ENCODE results near the gene CAMK2D.
A peak's percentile ranks its signal among the peaks of the same experiment; 100 is the strongest.

CAMK2D gene

DNA sequence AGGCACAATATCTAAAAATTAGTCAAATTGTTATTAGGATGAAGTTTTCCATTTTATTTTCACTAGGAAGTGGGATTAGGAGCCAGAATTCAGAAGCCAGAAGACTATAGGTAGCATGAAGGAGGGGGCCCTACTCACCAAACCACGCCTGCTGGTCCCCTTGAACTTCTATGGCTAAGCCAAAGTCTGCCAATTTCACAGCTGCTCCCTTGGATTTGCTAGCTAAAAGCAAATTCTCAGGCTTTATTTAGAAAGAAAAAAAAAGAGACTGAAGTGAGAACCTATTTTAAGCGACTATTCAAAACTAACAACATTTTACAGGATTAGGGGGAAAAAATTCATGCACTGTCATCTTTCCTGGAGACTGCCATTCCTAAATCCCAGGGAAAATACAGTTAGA, 224.3 kb downstream of the CAMK2D start:
- TF ChIP-seq, protein P1, sequence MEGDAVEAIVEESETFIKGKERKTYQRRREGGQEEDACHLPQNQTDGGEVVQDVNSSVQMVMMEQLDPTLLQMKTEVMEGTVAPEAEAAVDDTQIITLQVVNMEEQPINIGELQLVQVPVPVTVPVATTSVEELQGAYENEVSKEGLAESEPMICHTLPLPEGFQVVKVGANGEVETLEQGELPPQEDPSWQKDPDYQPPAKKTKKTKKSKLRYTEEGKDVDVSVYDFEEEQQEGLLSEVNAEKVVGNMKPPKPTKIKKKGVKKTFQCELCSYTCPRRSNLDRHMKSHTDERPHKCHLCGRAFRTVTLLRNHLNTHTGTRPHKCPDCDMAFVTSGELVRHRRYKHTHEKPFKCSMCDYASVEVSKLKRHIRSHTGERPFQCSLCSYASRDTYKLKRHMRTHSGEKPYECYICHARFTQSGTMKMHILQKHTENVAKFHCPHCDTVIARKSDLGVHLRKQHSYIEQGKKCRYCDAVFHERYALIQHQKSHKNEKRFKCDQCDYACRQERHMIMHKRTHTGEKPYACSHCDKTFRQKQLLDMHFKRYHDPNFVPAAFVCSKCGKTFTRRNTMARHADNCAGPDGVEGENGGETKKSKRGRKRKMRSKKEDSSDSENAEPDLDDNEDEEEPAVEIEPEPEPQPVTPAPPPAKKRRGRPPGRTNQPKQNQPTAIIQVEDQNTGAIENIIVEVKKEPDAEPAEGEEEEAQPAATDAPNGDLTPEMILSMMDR (IDR thresholded peaks at IDR 0.05; ENCODE audit: insufficient read depth, low read depth, low read length, missing control alignments), result no peak
- no peak overlapping the region for H3K4me3 ChIP-seq (ENCODE audit: low read length)
- no peak for DNase-seq (ENCODE audit: low read depth)

DNA sequence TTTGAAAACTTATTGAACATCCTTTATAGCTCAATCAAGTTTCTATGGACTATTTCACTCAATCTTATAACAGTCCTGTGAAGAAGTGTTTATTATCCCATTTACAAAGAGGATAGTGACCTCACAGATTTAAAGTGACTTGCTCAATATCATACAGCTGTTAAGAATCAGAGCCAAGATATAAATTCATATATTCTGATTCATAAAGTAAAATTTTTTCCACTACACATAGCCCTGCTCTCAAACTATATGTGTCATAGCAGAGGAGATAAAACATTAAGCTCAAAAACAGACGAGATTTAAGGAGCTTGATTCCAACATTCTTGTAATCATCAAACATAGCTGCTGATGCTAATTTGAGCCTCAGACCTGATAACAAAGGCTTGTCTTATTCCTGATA, 226.8 kb downstream of the CAMK2D start:
- no peak overlapping the region for H3K4me3 ChIP-seq (ENCODE audit: low read length)
- TF ChIP-seq, protein P1 (IDR thresholded peaks at IDR 0.05; ENCODE audit: insufficient read depth, low read depth, low read length, missing control alignments), result no peak
- peak; percentile 13 for DNase-seq (ENCODE audit: low read depth)

DNA sequence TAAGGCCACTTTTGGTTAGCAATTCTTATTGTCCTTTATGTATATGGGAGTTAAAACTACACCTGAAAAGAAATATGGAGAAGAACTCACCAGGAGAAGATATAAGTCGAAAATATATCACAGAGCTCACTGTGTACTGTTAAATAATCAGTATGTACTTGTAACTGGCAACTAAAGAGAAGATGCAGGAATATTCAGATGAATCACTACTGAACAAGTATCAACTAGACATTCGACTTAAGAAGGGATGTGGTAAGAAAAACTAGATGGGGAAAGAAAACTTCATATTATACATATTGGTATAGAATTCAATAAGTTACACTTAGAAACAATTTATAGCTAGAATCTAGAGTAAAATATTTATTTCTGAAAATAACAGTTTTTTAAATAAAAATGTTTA, 230.0 kb downstream of the CAMK2D start:
- H3K4me3 ChIP-seq (ENCODE audit: low read length), result no peak overlapping the region
- TF ChIP-seq, protein P1 (IDR thresholded peaks at IDR 0.05; ENCODE audit: insufficient read depth, low read depth, low read length, missing control alignments), result no peak
- DNase-seq (ENCODE audit: low read depth), result peak; percentile 85

DNA sequence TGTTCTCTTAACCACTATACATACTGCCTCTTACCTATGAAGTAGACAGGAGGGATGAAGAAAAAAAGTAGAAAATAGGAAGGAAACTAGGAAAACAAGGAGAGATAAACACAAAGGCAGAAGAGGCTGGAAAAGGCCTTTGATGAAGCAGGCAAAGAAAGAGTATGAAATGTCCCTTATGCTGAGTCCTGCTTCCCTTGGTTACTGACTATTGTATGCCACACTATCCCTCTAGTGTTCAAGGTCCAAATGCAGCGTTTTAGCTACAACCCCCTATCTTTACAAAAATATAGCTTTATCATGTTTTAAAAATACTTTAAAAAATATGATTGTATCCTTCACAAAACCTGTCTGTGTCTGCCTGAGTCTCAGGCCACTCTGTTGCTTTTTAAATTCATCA, 233.1 kb downstream of the CAMK2D start:
- TF ChIP-seq, protein P1 (IDR thresholded peaks at IDR 0.05; ENCODE audit: insufficient read depth, low read depth, low read length, missing control alignments), result no peak
- DNase-seq (ENCODE audit: low read depth), result no peak
- H3K4me3 ChIP-seq (ENCODE audit: low read length), result no peak overlapping the region

DNA sequence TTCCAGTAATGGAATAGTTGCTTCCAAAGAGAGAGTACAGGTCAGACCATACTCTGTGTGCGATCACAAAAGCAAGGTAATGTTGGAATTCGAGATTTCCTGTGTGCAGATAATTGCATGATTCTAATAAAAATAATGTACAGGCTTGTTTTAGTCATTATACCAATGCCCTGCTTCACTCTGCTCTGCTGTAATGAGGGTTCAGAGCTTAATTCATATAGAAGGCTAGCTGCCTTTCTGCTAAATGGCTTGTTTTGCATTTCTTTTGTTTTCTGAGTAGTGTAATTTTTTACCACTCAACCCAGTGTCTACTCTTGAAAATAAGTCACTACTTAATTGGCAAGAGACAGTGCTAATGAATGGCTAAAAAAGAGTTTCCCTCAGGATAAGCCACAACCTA, 236.0 kb downstream of the CAMK2D start:
- H3K4me3 ChIP-seq (ENCODE audit: low read length), result no peak overlapping the region
- no peak for DNase-seq (ENCODE audit: low read depth)
- TF ChIP-seq, protein P1 (IDR thresholded peaks at IDR 0.05; ENCODE audit: insufficient read depth, low read depth, low read length, missing control alignments), result no peak

DNA sequence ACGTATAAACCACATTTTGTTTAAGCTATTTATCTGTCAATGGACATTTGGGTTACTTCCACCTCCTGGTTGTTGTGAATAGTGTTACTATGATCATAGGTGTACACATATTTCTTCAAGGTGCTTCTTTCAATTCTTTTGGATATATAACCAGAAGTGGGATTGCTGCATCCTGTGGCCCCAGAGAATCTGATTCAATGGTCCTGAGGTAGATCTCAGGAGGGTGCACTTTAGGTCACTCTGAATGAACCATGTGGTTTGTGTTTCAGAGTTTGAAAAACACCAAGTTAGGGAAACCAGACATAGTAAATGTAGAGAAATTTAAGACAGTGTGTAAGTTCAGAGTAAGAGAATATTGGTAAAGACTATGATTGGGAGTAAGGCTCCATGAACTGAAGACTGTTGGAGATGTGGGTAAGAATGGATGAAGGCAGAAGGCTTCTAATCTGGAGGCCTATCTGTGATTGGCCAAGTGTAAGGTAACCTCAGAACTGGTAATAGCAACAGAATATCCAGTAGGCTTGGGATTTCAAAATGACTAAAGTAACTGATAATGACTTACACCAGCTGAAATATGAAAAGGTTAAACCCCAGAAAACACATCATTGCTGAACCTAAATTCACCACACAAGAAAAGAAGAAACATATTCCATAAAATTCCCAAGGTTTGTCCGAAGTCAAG, 236.9 kb downstream of the CAMK2D start:
- H3K4me3 ChIP-seq (ENCODE audit: low read length), result no peak overlapping the region
- no peak for DNase-seq (ENCODE audit: low read depth)
- TF ChIP-seq, protein P1 (IDR thresholded peaks at IDR 0.05; ENCODE audit: insufficient read depth, low read depth, low read length, missing control alignments), result no peak

DNA sequence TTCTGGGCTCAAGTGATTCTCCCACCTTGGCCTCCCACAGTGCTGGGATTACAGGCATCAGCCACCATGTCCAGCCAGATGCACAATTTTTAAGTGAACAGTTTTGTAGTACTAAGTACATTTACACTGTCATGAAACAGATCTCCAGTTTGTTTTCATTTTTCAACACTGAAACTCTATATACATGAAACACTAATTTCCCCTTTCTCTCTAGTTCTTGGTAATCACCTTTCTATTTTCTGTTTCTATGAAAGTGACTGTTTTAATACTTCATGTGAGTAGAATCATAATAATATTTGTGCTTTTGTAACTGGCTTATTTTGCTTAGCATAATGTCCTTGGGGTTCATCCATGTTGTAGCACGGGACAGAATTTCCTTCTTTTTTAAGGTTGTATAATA, 237.4 kb downstream of the CAMK2D start:
- no peak for DNase-seq (ENCODE audit: low read depth)
- TF ChIP-seq, protein P1 (IDR thresholded peaks at IDR 0.05; ENCODE audit: insufficient read depth, low read depth, low read length, missing control alignments), result no peak
- no peak overlapping the region for H3K4me3 ChIP-seq (ENCODE audit: low read length)

Measured in epithelial cell of esophagus (primary cell).